ENCODE measurements around the gene DSCAM.

DNA sequence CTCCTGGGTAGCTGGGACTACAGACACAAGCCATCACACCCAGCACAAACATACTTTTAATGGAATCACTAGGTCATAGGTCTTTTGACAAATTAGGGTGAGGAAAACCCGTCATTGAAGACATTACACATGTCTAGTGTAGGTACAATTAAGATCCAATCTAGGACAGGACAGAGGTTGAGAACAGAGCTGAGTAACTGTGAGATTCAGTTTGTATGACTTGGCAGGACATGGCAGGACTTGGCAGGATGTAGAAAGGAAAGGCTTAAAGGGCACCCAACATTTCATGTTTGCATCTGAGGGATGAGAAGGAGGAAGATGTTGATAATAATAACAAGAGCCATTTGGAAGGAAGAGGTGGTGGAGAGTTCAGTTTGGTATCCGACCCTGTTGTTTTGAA lies 496.0 kb downstream of the DSCAM start:
- TF ChIP-seq EZH2 (IDR thresholded peaks at IDR 0.05; ENCODE audit: insufficient read depth, poor library complexity, severe bottlenecking), result no peak
- no peak for TF ChIP-seq EZH2phosphoT487 (IDR thresholded peaks at IDR 0.05; ENCODE audit: insufficient read depth, low read depth)
